SK-N-SH treated with all-trans-retinoic acid at 6 μM for 48 hours (cell line): ENCODE data around the gene KRTAP10-1.

Experiments
- ATAC-seq: fragments of 200-7000 bp; cut with Tn5 transposase; 3 replicates; pipeline ENCODE4 v1.9.1; 2020; ENCODE audit warnings: mild to moderate bottlenecking, moderate library complexity
- ARNTL ChIP-seq: fragments of 450-650 bp; formaldehyde crosslinking; IDR thresholded peaks from 2 replicates; pipeline ENCODE4 v1.5.0; 2020; ENCODE audit warnings: low read depth, mild to moderate bottlenecking, moderate library complexity, borderline replicate concordance
- BACH2 ChIP-seq: fragments of 250-450 bp; sonication (Bioruptor Pico); IDR thresholded peaks from 2 replicates; pipeline ENCODE4 v1.9.0; 2021; ENCODE audit warnings: mild to moderate bottlenecking, borderline replicate concordance
- CREB5 ChIP-seq: fragments of 250-450 bp; sonication (Bioruptor Pico); IDR thresholded peaks from 2 replicates; pipeline ENCODE4 v1.5.1; 2020; ENCODE audit warnings: low read depth, mild to moderate bottlenecking, moderate library complexity
- CSDC2 ChIP-seq: fragments of 250-450 bp; sonication (Bioruptor Pico); IDR thresholded peaks from 2 replicates; pipeline ENCODE4 v1.5.0; 2020; ENCODE audit warnings: mild to moderate bottlenecking, moderate library complexity
- CSRNP3 ChIP-seq: fragments of 250-450 bp; sonication (Bioruptor Pico); IDR thresholded peaks from 2 replicates; pipeline ENCODE4 v1.5.1; 2021; ENCODE audit warnings: mild to moderate bottlenecking, moderate library complexity
- ESRRG ChIP-seq: fragments of 250-450 bp; sonication (Bioruptor Pico); IDR thresholded peaks from 2 replicates; pipeline ENCODE4 v1.6.1; 2021; ENCODE audit warnings: mild to moderate bottlenecking
- GLIS3 ChIP-seq: fragments of 250-450 bp; sonication (Bioruptor Pico); IDR thresholded peaks from 2 replicates; pipeline ENCODE4 v1.5.0; 2020; ENCODE audit warnings: mild to moderate bottlenecking, moderate library complexity
- ISL1 ChIP-seq: fragments of 250-450 bp; sonication (Bioruptor Pico); IDR thresholded peaks from 2 replicates; pipeline ENCODE4 v2.1.2; 2022; ENCODE audit warnings: mild to moderate bottlenecking, moderate library complexity
- OSR1 ChIP-seq: fragments of 250-450 bp; sonication (Bioruptor Pico); IDR thresholded peaks from 2 replicates; pipeline ENCODE4 v1.8.0; 2022; ENCODE audit warnings: moderate library complexity, mild to moderate bottlenecking, inconsistent platforms
- PATZ1 ChIP-seq: fragments of 250-450 bp; sonication (Bioruptor Pico); IDR thresholded peaks from 2 replicates; pipeline ENCODE4 v1.8.0; 2020; ENCODE audit warnings: mild to moderate bottlenecking, moderate library complexity, borderline replicate concordance
- POU6F1 ChIP-seq: fragments of 250-450 bp; sonication (Bioruptor Pico); IDR thresholded peaks from 2 replicates; pipeline ENCODE4 v1.8.0; 2021; ENCODE audit warnings: low read depth, mild to moderate bottlenecking, moderate library complexity, borderline replicate concordance
- PPARA ChIP-seq: fragments of 250-450 bp; sonication (Bioruptor Pico); IDR thresholded peaks from 2 replicates; pipeline ENCODE4 v1.5.0; 2020; ENCODE audit warnings: mild to moderate bottlenecking, borderline replicate concordance
- SNAI2 ChIP-seq: fragments of 250-450 bp; sonication (Bioruptor Pico); IDR thresholded peaks from 2 replicates; pipeline ENCODE4 v1.5.0; 2020; ENCODE audit warnings: mild to moderate bottlenecking, moderate library complexity
- TCF4 ChIP-seq: fragments of 250-450 bp; sonication (Bioruptor Pico); IDR thresholded peaks from 2 replicates; pipeline ENCODE4 v1.8.0; 2021; ENCODE audit warnings: mild to moderate bottlenecking, moderate library complexity, borderline replicate concordance
- TOX ChIP-seq: fragments of 250-450 bp; sonication (Bioruptor Pico); IDR thresholded peaks from 2 replicates; pipeline ENCODE4 v1.8.0; 2021; ENCODE audit warnings: mild to moderate bottlenecking, moderate library complexity, borderline replicate concordance
- TSHZ2 ChIP-seq: fragments of 250-450 bp; sonication (Bioruptor Pico); IDR thresholded peaks from 2 replicates; pipeline ENCODE4 v1.5.0; 2020; ENCODE audit warnings: mild to moderate bottlenecking, moderate library complexity
- ZC3H10 ChIP-seq: fragments of 250-450 bp; sonication (Bioruptor Pico); IDR thresholded peaks from 2 replicates; pipeline ENCODE4 v1.5.1; 2021; ENCODE audit warnings: mild to moderate bottlenecking, moderate library complexity
- ZFP3 ChIP-seq: fragments of 250-450 bp; sonication (Bioruptor Pico); IDR thresholded peaks from 2 replicates; pipeline ENCODE4 v1.5.0; 2020; ENCODE audit warnings: mild to moderate bottlenecking, moderate library complexity
- ZFP30 ChIP-seq: fragments of 450-650 bp; formaldehyde crosslinking; IDR thresholded peaks from 2 replicates; pipeline ENCODE4 v1.5.0; 2022; ENCODE audit warnings: mild to moderate bottlenecking, moderate library complexity
- ZNF565 ChIP-seq: fragments of 450-650 bp; formaldehyde crosslinking; conservative IDR thresholded peaks from 2 replicates; pipeline ENCODE4 v1.5.0; 2020; ENCODE audit warnings: low read depth, mild to moderate bottlenecking, moderate library complexity
- ZNF70 ChIP-seq: fragments of 450-650 bp; formaldehyde crosslinking; IDR thresholded peaks from 2 replicates; pipeline ENCODE4 v1.5.0; 2020; ENCODE audit warnings: mild to moderate bottlenecking, moderate library complexity

The KRTAP10-1 gene

GRCh38 chr21:44566403-44566802 lies 26.4 kb upstream of the KRTAP10-1 start:
- ATAC-seq: no peak

GRCh38 chr21:44564886-44565598 lies 25.0 kb upstream of the KRTAP10-1 start:
- ATAC-seq: no peak
- TF ChIP-seq ZNF70 (CRISPR knock-in tag) (no peak), BACH2 (CRISPR knock-in tag) (no peak), PATZ1 (CRISPR knock-in tag) (no peak), ZNF565 (CRISPR knock-in tag) (no peak), ESRRG (CRISPR knock-in tag) (no peak), TOX (no peak)

More at GRCh38 chr21:44566403-44566802, 26.4 kb upstream of the KRTAP10-1 start:
- TF ChIP-seq CSRNP3 (CRISPR knock-in tag) (no peak), ZC3H10 (no peak), ESRRG (CRISPR knock-in tag) (no peak)

GRCh38 chr21:44564099-44564498 lies 24.1 kb upstream of the KRTAP10-1 start:
- no peak for TF ChIP-seq ISL1 (CRISPR knock-in tag)
- TF ChIP-seq TSHZ2: no peak
- TF ChIP-seq TOX: no peak
- no peak for TF ChIP-seq OSR1 (CRISPR knock-in tag)
- TF ChIP-seq TCF4 (CRISPR knock-in tag): no peak
- TF ChIP-seq ZC3H10: no peak
- no peak for TF ChIP-seq ZNF70 (CRISPR knock-in tag)
- no peak for TF ChIP-seq ZFP3 (CRISPR knock-in tag)
- TF ChIP-seq POU6F1 (CRISPR knock-in tag): no peak
- TF ChIP-seq CSDC2 (CRISPR knock-in tag): no peak
- no peak for TF ChIP-seq ESRRG (CRISPR knock-in tag)
- TF ChIP-seq PATZ1 (CRISPR knock-in tag): no peak
- no peak for TF ChIP-seq ARNTL (CRISPR knock-in tag)
- TF ChIP-seq BACH2 (CRISPR knock-in tag): no peak
- no peak for TF ChIP-seq SNAI2
- no peak for TF ChIP-seq CREB5 (CRISPR knock-in tag)
- no peak for TF ChIP-seq GLIS3 (CRISPR knock-in tag)
- TF ChIP-seq ZFP30 (CRISPR knock-in tag): no peak
- TF ChIP-seq PPARA (CRISPR knock-in tag): no peak
- TF ChIP-seq, all 23 proteins: peak for 0
- no peak for ATAC-seq
